Measurements from ENCODE around the gene FIGLA.

FIGLA gene

GRCh38 chr2:70776266-70776665 is 14.2 kb downstream of the FIGLA start:
- Histone ChIP-seq H3K9ac (ENCODE audit: low read depth, low read length, poor library complexity, severe bottlenecking) (no peak overlapping the region), H3F3A (ENCODE audit: low read depth) (no peaks in the 10 kb centered on the region; the same call in 1 of the 2 replicates), H2AFZ (ENCODE audit: low read length) (no peak overlapping the region), H3K27me3 (ENCODE audit: insufficient read depth, low read length, poor library complexity, severe bottlenecking) (no peaks in the 10 kb centered on the region), H3K79me2 (ENCODE audit: insufficient read depth, low read length) (no peaks in the 10 kb centered on the region), H3K36me3 (ENCODE audit: insufficient read depth, low read length) (no peaks in the 10 kb centered on the region), H3K4me2 (ENCODE audit: low read depth, low read length, poor library complexity, severe bottlenecking) (no peak overlapping the region), H3K9me2 (replicated peaks; ENCODE audit: low read depth, low read length) (no peaks in the 10 kb centered on the region), H3K4me1 (ENCODE audit: insufficient read depth, low read length, poor library complexity, severe bottlenecking) (no peaks in the 10 kb centered on the region), H3K4me3 (ENCODE audit: low read length, poor library complexity, severe bottlenecking) (no peak overlapping the region), H4K20me1 (ENCODE audit: insufficient read depth, low read length, poor library complexity, severe bottlenecking) (no peaks in the 10 kb centered on the region), H3K9me3 (ENCODE audit: insufficient read depth, low read depth, low read length) (no peaks in the 10 kb centered on the region)
- TF ChIP-seq EZH2phosphoT487 (IDR thresholded peaks at IDR 0.05; ENCODE audit: borderline replicate concordance) = no peak
- TF ChIP-seq, protein P1, sequence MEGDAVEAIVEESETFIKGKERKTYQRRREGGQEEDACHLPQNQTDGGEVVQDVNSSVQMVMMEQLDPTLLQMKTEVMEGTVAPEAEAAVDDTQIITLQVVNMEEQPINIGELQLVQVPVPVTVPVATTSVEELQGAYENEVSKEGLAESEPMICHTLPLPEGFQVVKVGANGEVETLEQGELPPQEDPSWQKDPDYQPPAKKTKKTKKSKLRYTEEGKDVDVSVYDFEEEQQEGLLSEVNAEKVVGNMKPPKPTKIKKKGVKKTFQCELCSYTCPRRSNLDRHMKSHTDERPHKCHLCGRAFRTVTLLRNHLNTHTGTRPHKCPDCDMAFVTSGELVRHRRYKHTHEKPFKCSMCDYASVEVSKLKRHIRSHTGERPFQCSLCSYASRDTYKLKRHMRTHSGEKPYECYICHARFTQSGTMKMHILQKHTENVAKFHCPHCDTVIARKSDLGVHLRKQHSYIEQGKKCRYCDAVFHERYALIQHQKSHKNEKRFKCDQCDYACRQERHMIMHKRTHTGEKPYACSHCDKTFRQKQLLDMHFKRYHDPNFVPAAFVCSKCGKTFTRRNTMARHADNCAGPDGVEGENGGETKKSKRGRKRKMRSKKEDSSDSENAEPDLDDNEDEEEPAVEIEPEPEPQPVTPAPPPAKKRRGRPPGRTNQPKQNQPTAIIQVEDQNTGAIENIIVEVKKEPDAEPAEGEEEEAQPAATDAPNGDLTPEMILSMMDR (conservative IDR thresholded peaks at IDR 0.05; ENCODE audit: low read length) = no peak

GRCh38 chr2:70775141-70775540 is 15.3 kb downstream of the FIGLA start:
- Histone ChIP-seq H3K4me3 (ENCODE audit: low read length, poor library complexity, severe bottlenecking) (no peak overlapping the region), H3K4me1 (ENCODE audit: insufficient read depth, low read length, poor library complexity, severe bottlenecking) (no peaks in the 10 kb centered on the region), H3K9ac (ENCODE audit: low read depth, low read length, poor library complexity, severe bottlenecking) (no peak overlapping the region), H2AFZ (ENCODE audit: low read length) (no peak overlapping the region), H3F3A (ENCODE audit: low read depth) (no peaks in the 10 kb centered on the region; the same call in 1 of the 2 replicates), H3K9me3 (ENCODE audit: insufficient read depth, low read depth, low read length) (no peaks in the 10 kb centered on the region), H3K4me2 (ENCODE audit: low read depth, low read length, poor library complexity, severe bottlenecking) (no peak overlapping the region), H4K20me1 (ENCODE audit: insufficient read depth, low read length, poor library complexity, severe bottlenecking) (no peaks in the 10 kb centered on the region), H3K27me3 (ENCODE audit: insufficient read depth, low read length, poor library complexity, severe bottlenecking) (no peaks in the 10 kb centered on the region), H3K9me2 (replicated peaks; ENCODE audit: low read depth, low read length) (no peaks in the 10 kb centered on the region), H3K79me2 (ENCODE audit: insufficient read depth, low read length) (no peaks in the 10 kb centered on the region), H3K36me3 (ENCODE audit: insufficient read depth, low read length) (no peaks in the 10 kb centered on the region)
- no peak for TF ChIP-seq EZH2phosphoT487 (IDR thresholded peaks at IDR 0.05; ENCODE audit: borderline replicate concordance)
- TF ChIP-seq, protein P1 (conservative IDR thresholded peaks at IDR 0.05; ENCODE audit: low read length) = no peak

DNA sequence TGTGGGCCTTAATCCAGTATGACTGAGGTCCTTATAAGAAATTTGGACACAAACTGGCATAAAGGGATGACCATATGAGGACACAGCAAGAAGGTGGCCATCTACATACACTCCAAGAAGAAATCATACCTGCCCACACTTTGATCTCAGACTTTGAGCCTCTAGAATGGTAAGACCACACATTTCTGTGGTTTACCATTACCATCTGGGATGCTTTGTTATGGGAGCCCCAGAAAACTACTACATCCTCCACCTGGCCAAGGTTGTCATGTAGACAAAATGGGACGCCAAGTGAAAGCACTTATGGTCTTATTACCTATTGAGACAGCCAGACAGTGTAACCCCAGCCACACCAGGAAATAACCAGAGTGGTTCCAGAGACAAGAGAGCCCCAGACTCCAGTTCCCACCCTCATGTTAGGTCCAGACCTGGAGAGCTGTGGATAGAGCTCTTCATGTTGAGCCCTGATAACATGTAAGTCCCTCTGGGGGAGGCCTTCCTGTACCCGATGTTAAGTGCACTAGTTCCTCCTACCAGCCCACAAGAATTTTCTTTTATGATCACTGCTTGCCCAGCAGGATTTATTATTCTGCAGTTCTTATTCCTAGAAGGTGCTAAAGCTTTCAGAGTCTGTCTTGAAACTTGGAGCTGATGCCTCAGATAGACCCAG is 17.8 kb downstream of the FIGLA start:
- no peak overlapping the region for H3K4me3 ChIP-seq (ENCODE audit: low read length, poor library complexity, severe bottlenecking)
- H3K36me3 ChIP-seq (ENCODE audit: insufficient read depth, low read length) = no peaks in the 10 kb centered on the region

More for the DNA sequence above, 17.8 kb downstream of the FIGLA start:
- Histone ChIP-seq H3K4me2 (ENCODE audit: low read depth, low read length, poor library complexity, severe bottlenecking) (no peak overlapping the region), H2AFZ (ENCODE audit: low read length) (no peak overlapping the region), H3K9ac (ENCODE audit: low read depth, low read length, poor library complexity, severe bottlenecking) (no peak overlapping the region), H4K20me1 (ENCODE audit: insufficient read depth, low read length, poor library complexity, severe bottlenecking) (no peaks in the 10 kb centered on the region), H3K27me3 (ENCODE audit: insufficient read depth, low read length, poor library complexity, severe bottlenecking) (no peaks in the 10 kb centered on the region), H3K4me1 (ENCODE audit: insufficient read depth, low read length, poor library complexity, severe bottlenecking) (no peaks in the 10 kb centered on the region), H3K9me2 (replicated peaks; ENCODE audit: low read depth, low read length) (no peaks in the 10 kb centered on the region), H3K79me2 (ENCODE audit: insufficient read depth, low read length) (no peaks in the 10 kb centered on the region), H3F3A (ENCODE audit: low read depth) (no peaks in the 10 kb centered on the region; the same call in 1 of the 2 replicates), H3K9me3 (ENCODE audit: insufficient read depth, low read depth, low read length) (no peaks in the 10 kb centered on the region)
- TF ChIP-seq EZH2phosphoT487 (IDR thresholded peaks at IDR 0.05; ENCODE audit: borderline replicate concordance) = no peak
- TF ChIP-seq, protein P1 (conservative IDR thresholded peaks at IDR 0.05; ENCODE audit: low read length) = no peak
